Activated T-helper 1 cell treated with anti-CD3 and anti-CD28 coated beads, Interleukin-2, amount 50 U/mL, for 16 hours (primary cell): ENCODE data around the gene DNAJB9.
"Not testable (repeated sequence)": the region's sequence is repeated elsewhere in the genome, so short reads cannot be mapped to it uniquely, and the experiment has no call there.

ENCODE experiments used
- DNase-seq, 2 donors: peaks; one replicate each; pipeline ENCODE4 v3.0.0-alpha.2; 2020; ENCODE audit warnings: low read depth in 1 of 2, low spot score in 1 of 2

DNAJB9 gene

DNA sequence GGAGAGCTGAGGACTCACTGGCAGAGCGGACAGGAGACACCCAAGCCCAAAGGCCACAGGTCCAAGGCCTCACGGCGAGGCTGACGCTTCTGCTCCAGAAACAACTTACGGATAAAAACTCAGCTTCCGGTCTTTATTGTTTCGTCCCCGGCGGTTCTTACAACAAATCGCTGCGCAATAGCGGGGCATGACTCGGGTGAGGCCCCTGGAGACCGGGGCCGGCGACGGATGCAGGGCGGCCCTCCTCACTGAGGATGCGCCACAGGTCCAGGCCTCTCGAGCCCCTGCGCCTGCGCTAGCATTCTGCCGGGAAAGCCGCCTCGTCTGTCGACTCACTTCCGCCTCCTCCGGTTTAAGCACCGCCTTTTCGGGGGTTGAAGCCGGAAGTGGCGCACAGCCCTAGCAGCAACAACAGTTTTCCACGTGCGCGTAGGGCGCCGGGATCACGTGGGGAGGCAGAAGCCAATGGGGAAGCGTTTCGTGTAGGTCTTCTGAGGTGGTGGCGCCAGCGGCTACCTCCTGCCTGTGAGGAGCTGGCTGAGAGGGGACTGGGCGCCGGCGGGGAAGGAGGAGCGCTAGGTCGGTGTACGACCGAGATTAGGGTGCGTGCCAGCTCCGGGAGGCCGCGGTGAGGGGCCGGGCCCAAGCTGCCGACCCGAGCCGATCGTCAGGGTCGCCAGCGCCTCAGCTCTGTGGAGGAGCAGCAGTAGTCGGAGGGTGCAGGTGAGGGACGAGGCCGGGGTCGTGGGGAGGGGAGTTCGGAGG, at the start of gene DNAJB9, which contains the start of gene THAP5:
Gene DNAJB9, plus strand, starts transcription at position 494 of the 765 bp plus-strand sequence. CDS start 1,853 bp downstream, outside the sequence.
Gene THAP5, minus strand, starts transcription at position 326 of the 765 bp plus-strand sequence. Its CDS starts 137 bp downstream, at position 189.
- DNase-seq, result peak; percentile 98 to 99

GRCh38 chr7:108522780-108523179, 46.9 kb upstream of the DNAJB9 start:
- DNase-seq, result no peak

DNA sequence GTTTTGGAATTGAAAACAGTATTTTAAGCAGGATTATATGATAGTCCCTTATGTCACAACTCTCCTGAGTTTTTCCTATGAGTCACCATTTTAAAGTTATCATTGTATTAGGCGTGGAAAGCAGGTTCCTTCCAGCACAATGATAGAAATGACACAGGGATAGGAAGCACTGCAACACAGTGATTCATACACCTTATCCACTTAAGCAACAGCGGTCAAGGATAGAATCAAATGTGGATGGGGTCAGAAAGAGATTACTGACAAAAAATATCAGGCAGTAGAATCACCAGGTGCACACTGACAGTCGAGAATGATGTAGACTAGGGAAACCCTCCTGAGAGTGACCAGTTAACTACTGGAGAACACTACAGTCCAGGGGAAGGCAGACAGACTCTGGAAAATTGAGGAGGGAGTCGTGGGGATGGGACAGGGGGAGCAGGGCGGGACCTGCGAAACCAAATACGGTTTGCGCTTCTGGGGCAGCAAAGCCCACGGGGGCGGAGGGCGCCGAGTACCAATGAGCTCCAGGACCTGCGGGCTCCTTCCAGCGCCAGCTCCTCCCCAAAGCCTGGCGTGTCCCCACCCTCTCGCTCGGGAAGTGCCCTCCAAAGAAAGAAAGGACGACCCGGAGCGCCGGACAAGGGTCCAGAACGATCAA, 44.2 kb upstream of the DNAJB9 start:
- DNase-seq, result no peak

GRCh38 chr7:108525985-108526767, 43.5 kb upstream of the DNAJB9 start, which contains the start of gene PNPLA8:
Gene PNPLA8, minus strand, starts transcription at chr7:108526135. Its CDS starts 10,644 bp downstream, at chr7:108515491.
- peak; percentile 100 for DNase-seq

DNA sequence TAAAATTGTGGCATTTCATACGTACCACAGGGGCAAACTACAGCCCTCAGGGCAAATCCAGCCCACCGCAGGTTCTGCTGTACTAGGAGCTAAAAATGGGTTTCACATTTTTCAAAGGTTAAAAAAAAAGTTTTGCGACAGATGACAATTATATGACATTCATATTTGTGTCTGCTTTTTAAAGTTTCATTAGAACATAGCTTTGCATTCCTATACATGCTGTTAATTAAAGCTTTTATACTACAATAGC, 43.0 kb upstream of the DNAJB9 start:
- DNase-seq, result no peak

- DNase-seq, result no peak
Measured at GRCh38 chr7:108528183-108528712, 41.4 kb upstream of the DNAJB9 start.

DNA sequence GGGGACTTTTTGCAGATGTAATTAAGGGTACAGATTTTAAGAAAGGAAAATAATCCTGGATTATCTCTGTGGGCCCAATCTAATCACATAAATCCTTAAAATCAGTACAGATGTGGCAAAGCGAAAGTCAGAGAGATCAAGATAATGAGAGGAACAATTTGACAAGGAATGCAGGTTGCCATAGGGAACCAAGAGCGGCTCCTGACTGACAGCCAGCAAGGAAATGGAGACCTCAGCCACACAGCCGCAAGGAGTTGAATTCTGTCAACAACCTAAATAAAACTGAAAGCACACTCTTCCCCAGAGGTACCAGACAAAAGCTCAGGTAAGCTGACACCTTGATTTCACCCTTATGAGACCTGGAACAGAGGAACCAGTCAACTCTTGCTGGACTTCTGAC, 40.3 kb upstream of the DNAJB9 start:
- no peak for DNase-seq

- no peak for DNase-seq
Measured at GRCh38 chr7:108533712-108534111, 36.0 kb upstream of the DNAJB9 start.

DNA sequence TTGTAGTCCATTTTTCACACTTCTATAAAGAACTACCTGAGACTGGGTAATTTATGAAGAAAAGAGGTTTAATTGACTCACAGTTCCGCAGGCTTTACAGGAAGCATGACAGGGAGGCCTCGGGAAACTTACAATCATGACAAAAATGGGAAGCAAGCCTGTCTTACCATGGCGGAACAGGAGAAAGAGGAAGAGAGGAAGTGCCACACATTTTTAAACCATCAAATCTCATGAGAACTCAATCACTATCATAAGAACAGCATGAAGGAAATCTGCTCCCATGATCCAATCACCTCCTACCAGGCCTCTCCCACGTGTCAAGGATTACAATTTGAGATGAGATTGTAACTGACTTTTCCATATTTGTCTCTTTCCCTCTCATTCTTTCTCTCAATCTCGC, 34.4 kb upstream of the DNAJB9 start:
- DNase-seq, result no peak

DNA sequence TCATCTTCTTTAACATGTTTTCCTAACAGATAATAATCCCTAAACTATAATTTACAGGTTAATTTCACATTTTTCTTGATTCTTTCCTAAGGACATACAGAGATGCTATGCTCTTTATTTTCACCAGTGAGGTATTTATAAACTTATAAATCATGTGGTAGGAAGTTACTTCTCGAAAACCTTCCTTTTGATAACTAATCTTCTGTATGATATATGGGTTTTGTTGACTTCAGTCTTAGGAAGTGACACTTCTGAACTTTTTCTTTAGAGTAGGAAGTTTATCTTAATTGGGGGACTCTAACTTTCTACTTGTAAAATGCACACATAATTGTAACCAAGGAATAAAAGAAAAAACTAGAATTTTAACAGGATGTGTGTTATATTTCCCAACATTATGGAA, 33.9 kb upstream of the DNAJB9 start:
- DNase-seq, result no peak

DNA sequence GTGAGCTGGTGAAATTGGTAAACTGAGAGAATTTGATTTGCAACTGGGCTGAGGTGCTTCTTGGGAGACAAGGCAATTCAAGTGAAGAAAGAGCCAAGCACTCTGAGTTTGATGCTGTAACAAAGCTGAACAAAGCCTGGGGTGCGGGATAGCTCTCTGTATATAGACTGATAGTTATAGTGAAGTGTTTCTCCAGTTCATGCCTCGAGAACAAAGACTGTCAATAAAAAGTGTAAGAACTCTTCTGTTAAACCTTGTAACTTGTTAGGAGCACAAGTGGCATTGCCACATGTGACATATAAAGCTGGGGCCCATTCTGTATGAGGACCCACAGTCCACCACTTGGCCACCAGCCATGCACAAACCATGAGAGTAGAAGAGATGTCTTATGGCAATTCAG, 32.4 kb upstream of the DNAJB9 start:
- DNase-seq, result no peak

- not testable (repeated sequence) for DNase-seq
Measured at GRCh38 chr7:108538236-108538635, 31.4 kb upstream of the DNAJB9 start.

- DNase-seq, result not testable (repeated sequence)
Measured at GRCh38 chr7:108538685-108539084, 31.0 kb upstream of the DNAJB9 start.

DNA sequence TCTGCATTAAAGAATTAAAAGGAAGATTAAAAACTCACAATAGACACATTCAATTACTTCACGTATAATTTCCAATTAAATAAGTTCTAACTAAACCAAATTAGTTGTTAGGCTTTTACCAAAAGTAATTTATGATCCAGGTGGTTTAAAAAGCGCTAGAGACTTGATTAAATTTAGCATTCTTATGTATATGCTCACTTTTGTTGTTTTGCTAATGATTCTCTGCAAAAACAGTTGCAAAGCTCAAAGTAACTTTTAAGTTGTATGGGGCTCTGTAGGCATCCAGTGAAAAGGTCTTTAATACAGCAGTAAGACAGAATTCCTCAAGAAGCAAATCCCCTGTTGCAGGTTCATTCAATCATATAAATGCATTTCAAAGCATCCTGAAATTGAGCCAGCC, 28.2 kb upstream of the DNAJB9 start:
- DNase-seq, result no peak

GRCh38 chr7:108548141-108548896, 21.4 kb upstream of the DNAJB9 start:
- not testable (repeated sequence) for DNase-seq

- DNase-seq, result not testable (repeated sequence)
Measured at GRCh38 chr7:108556665-108557064, 13.0 kb upstream of the DNAJB9 start.

DNA sequence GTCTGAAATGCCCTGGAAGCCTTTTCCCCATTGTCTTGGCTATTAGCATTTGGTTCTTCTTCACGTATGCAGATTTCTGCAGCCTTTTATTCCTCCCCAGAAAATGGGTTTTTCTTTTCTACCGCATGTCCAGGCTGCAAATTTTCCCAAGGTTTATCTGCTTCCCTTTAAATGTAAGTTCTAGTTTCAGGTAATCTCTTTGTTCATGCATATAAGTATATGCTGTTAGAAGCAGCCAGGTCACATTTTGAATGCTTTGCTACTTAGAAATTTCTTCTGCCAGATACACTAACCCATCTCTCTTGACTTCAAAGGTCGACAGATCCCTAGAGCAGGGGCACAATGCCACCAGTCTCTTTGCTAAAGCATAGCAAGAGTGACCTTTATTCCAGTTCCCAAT, 12.5 kb upstream of the DNAJB9 start:
- no peak for DNase-seq

GRCh38 chr7:108557617-108558016, 12.1 kb upstream of the DNAJB9 start:
- DNase-seq, result no peak

DNA sequence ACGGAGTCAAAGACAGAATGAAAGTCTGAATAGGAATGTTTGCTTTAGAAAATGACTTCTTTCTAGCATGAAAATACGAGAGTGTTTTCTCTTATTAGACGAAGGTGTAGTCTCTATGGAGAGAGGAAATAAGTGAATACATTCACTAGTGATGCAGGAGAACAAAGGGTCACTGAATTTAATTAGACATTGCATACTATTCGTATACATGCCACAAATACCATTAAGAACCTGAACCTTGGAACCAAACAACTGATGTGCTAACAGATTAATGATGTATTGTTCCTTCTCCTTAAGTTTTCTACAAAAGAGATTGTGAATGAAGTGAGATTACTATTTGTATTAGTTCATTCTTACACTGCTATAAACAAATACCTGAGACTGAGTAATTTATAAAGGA, 10.4 kb upstream of the DNAJB9 start:
- no peak for DNase-seq

DNA sequence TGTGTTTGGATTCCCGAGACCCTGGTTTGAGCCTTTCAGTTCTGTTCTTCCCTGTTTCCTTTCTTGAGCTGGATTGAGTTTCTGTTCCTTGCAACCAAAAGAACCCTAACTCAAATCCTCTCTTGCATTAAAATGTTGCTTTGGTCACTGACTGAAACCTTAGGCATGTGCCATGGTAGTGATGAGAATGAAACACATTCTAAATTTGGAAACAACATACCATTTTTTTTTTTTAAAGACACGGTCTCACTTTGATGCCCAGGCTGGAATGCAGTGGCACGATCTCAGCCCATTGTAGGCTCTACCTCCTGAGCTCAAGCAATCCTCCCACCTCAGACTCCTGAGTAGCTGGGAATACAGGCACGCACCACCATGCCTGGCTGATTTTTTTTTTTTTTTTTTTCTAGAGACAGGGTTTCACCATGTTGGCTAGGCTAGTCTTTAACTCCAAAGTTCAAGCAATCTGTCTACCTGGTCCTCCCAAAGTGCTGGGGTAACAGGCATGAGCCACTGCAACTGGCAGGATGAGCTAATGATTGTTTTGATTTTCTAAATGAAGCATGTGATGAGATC, 8.5 kb upstream of the DNAJB9 start:
- no peak for DNase-seq

- no peak for DNase-seq
Measured at GRCh38 chr7:108565987-108566386, 3.7 kb upstream of the DNAJB9 start.
